ENCODE results near the gene TMEM184A.

DNA sequence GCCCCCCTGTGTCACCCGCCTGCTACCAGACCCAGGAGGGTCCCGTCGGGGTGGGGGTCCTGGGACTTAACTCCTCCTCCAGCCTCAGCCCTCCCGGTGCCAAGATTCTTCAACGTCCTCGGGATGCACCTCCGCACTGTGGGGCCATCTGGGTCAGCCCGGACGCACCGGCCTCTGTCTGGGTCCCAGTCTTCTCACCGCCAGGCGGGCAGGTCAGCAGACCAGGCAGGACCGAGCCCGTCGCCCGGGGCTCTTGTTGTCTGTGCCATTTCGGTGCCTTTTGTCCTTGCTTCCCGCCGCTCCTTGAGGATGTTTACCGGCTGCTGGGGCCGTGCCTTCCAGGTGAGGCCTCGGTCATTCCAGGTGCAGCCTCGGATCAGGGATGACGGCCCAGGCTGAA lies 46.0 kb upstream of the TMEM184A start:
- TF ChIP-seq CTCF (IDR thresholded peaks at IDR 0.05; ENCODE audit: low read depth, low read length) (no peak), EZH2phosphoT487 (IDR thresholded peaks at IDR 0.05; ENCODE audit: low read depth) (no peak)
